GM15510 (cell line): Measurements from ENCODE around the gene RUVBL2.

Source experiments
- POLR2A ChIP-seq: IDR thresholded peaks from 3 replicates; pipeline ENCODE4 v1.6.1; 2011; ENCODE audit warnings: borderline replicate concordance; ENCODE audit not compliant: insufficient read length; ENCODE audit errors: extremely low read depth

RUVBL2 gene

GRCh38 chr19:48993175-48994034 lies at the start of gene RUVBL2, which contains the start of gene GYS1:
Gene RUVBL2, plus strand, starts transcription at chr19:48993887. Its CDS starts 25 bp downstream, at chr19:48993912.
Gene GYS1, minus strand, starts transcription at chr19:48993309. Its CDS starts 197 bp downstream, at chr19:48993112.
- peak; percentile 87 for TF ChIP-seq POLR2A

GRCh38 chr19:48945415-48945814 lies 48.3 kb upstream of the RUVBL2 start:
- TF ChIP-seq POLR2A = no peak

GRCh38 chr19:48945817-48946216 lies 47.9 kb upstream of the RUVBL2 start:
- TF ChIP-seq POLR2A = no peak

- no peak for TF ChIP-seq POLR2A
Observed at GRCh38 chr19:48946463-48947257, 47.0 kb upstream of the RUVBL2 start.

GRCh38 chr19:48947258-48947542 lies 46.5 kb upstream of the RUVBL2 start:
- no peak for TF ChIP-seq POLR2A

- TF ChIP-seq POLR2A = no peak
Observed at GRCh38 chr19:48950159-48950558, 43.5 kb upstream of the RUVBL2 start.

- no peak for TF ChIP-seq POLR2A
Observed at GRCh38 chr19:48950830-48951519, 42.7 kb upstream of the RUVBL2 start.

- no peak for TF ChIP-seq POLR2A
Observed at GRCh38 chr19:48953141-48953540, 40.5 kb upstream of the RUVBL2 start.

GRCh38 chr19:48953990-48954594 lies 39.6 kb upstream of the RUVBL2 start:
- TF ChIP-seq POLR2A = no peak

GRCh38 chr19:48954595-48955307 lies 38.9 kb upstream of the RUVBL2 start, which contains the start of gene BAX:
Gene BAX, plus strand, starts transcription at chr19:48954875. Its CDS starts 54 bp downstream, at chr19:48954929.
- TF ChIP-seq POLR2A = peak; percentile 77

GRCh38 chr19:48955308-48955958 lies 38.3 kb upstream of the RUVBL2 start:
- TF ChIP-seq POLR2A = no peak

GRCh38 chr19:48958006-48958405 lies 35.7 kb upstream of the RUVBL2 start:
- TF ChIP-seq POLR2A = no peak
